WTC11 (cell line): ENCODE data around the gene PTGS1. TPM values are rescaled to one million over a fixed set of nuclear protein-coding genes. Genes with fewer than 3 reads are reported as not detected.

Experiments
- ATAC-seq: fragments of 200-7000 bp; cut with Tn5 transposase; 2 replicates; pipeline ENCODE4 v1.10.0; 2021; ENCODE audit warnings: mild to moderate bottlenecking, moderate library complexity
- CTCF ChIA-PET: fragments of 300-600 bp; sonication (Branson Sonifier 250); formaldehyde crosslinking; loops from one replicate; lab custom pipeline; 2021; ENCODE audit warnings: antibody characterized with exemption; lab: Charles Lee
- POLR2A ChIA-PET: fragments of 350-600 bp; sonication (Branson Sonifier 250); formaldehyde crosslinking; loops from one replicate; lab custom pipeline; 2021; ENCODE audit warnings: antibody characterized with exemption; lab: Charles Lee
- DNase-seq: peaks from one replicate; pipeline ENCODE4 v3.0.0; 2021; ENCODE audit warnings: low spot score
- H3K27ac Mint-ChIP-seq: 2 replicates; pipeline ENCODE4 v1.8.0; 2021; ENCODE audit warnings: mixed read lengths
- H3K27me3 Mint-ChIP-seq: 2 replicates; pipeline ENCODE4 v1.8.0; 2021; ENCODE audit warnings: low read depth, mild to moderate bottlenecking, moderate library complexity, mixed read lengths
- H3K36me3 Mint-ChIP-seq: 2 replicates; pipeline ENCODE4 v1.8.0; 2021; ENCODE audit warnings: mixed read lengths
- H3K4me1 Mint-ChIP-seq: 2 replicates; pipeline ENCODE4 v1.8.0; 2022; ENCODE audit warnings: mixed read lengths
- H3K4me3 Mint-ChIP-seq: 2 replicates; pipeline ENCODE4 v1.8.0; 2021; ENCODE audit warnings: mild to moderate bottlenecking, moderate library complexity, mixed read lengths
- H3K9me3 Mint-ChIP-seq: 2 replicates; pipeline ENCODE4 v1.8.0; 2021; ENCODE audit warnings: mixed read lengths
- ARID4B ChIP-seq: sonication (generic); formaldehyde crosslinking; IDR thresholded peaks from 2 replicates; pipeline ENCODE4 v1.8.0; 2023; ENCODE audit warnings: missing genetic modification reagents, mild to moderate bottlenecking, borderline replicate concordance
- E2F5 ChIP-seq: sonication (generic); formaldehyde crosslinking; IDR thresholded peaks from 2 replicates; pipeline ENCODE4 v1.8.1; 2022; ENCODE audit warnings: mild to moderate bottlenecking, moderate library complexity, missing genetic modification reagents
- EMX1 ChIP-seq: fragments of 250-450 bp; sonication (Bioruptor Pico); IDR thresholded peaks from 2 replicates; pipeline ENCODE4 v1.8.0; 2021; ENCODE audit warnings: mild to moderate bottlenecking
- GABPB1 ChIP-seq: sonication (generic); formaldehyde crosslinking; IDR thresholded peaks from 2 replicates; pipeline ENCODE4 v1.8.1; 2023; ENCODE audit warnings: mild to moderate bottlenecking, missing genetic modification reagents
- MAX ChIP-seq: sonication (generic); formaldehyde crosslinking; IDR thresholded peaks from 2 replicates; pipeline ENCODE4 v1.8.0; 2022; ENCODE audit warnings: mild to moderate bottlenecking, missing genetic modification reagents
- MYBL2 ChIP-seq: sonication (generic); formaldehyde crosslinking; IDR thresholded peaks from 2 replicates; pipeline ENCODE4 v1.8.1; 2023; ENCODE audit warnings: mild to moderate bottlenecking, moderate library complexity, missing genetic modification reagents
- NFATC4 ChIP-seq: fragments of 250-450 bp; sonication (Bioruptor Pico); IDR thresholded peaks from 2 replicates; pipeline ENCODE4 v1.9.0; 2021; ENCODE audit warnings: mild to moderate bottlenecking
- ZNF121 ChIP-seq: sonication (generic); formaldehyde crosslinking; IDR thresholded peaks from 2 replicates; pipeline ENCODE4 v1.8.0; 2023; ENCODE audit warnings: missing genetic modification reagents
- ZNF219 ChIP-seq: sonication (generic); formaldehyde crosslinking; IDR thresholded peaks from 2 replicates; pipeline ENCODE4 v1.8.0; 2023; ENCODE audit warnings: missing genetic modification reagents, mild to moderate bottlenecking, borderline replicate concordance
- total RNA-seq: library from RNA; stranded (reverse); gene quantifications from 3 replicates; pipeline ENCODE4 v1.2.3, GENCODE V29; 2021
- TF ChIP-seq, protein P1 (sequence below): sonication (generic); formaldehyde crosslinking; IDR thresholded peaks from 2 replicates; pipeline ENCODE4 v1.8.1; 2023; ENCODE audit warnings: mild to moderate bottlenecking, missing genetic modification reagents, borderline replicate concordance

Gene PTGS1
- total RNA-seq, 1 experiment from 2014 or later = 1.0 TPM

- TF ChIP-seq ARID4B = no peak
- TF ChIP-seq, protein P1, sequence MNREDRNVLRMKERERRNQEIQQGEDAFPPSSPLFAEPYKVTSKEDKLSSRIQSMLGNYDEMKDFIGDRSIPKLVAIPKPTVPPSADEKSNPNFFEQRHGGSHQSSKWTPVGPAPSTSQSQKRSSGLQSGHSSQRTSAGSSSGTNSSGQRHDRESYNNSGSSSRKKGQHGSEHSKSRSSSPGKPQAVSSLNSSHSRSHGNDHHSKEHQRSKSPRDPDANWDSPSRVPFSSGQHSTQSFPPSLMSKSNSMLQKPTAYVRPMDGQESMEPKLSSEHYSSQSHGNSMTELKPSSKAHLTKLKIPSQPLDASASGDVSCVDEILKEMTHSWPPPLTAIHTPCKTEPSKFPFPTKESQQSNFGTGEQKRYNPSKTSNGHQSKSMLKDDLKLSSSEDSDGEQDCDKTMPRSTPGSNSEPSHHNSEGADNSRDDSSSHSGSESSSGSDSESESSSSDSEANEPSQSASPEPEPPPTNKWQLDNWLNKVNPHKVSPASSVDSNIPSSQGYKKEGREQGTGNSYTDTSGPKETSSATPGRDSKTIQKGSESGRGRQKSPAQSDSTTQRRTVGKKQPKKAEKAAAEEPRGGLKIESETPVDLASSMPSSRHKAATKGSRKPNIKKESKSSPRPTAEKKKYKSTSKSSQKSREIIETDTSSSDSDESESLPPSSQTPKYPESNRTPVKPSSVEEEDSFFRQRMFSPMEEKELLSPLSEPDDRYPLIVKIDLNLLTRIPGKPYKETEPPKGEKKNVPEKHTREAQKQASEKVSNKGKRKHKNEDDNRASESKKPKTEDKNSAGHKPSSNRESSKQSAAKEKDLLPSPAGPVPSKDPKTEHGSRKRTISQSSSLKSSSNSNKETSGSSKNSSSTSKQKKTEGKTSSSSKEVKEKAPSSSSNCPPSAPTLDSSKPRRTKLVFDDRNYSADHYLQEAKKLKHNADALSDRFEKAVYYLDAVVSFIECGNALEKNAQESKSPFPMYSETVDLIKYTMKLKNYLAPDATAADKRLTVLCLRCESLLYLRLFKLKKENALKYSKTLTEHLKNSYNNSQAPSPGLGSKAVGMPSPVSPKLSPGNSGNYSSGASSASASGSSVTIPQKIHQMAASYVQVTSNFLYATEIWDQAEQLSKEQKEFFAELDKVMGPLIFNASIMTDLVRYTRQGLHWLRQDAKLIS (CRISPR knock-in tag) = no peak
These were observed 31.8 kb upstream of the PTGS1 start (continued) for GRCh38 chr9:122338994-122339393.

DNA sequence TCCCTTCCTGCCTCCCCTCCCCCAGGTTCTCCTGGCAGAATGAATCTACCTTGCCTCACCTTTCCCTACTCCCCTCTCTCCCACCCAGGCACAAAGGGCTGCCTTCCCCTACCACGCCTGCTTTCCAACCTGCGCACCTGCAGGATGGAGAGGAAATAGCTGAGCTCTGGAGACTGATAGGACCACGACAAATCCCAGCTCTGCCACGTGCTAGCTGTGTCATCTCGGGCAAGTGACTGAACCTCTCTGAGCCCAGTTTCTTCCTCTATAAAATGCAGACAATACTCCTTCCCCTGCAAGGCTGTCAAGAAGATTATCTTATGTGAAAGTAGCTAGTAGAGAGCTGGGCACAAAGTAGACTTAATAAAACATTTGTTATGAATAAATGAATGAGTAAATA is 31.2 kb upstream of the PTGS1 start:
- H3K9me3 Mint-ChIP-seq = no peaks in the 10 kb centered on the region

More for the DNA sequence above, 31.2 kb upstream of the PTGS1 start:
- CTCF ChIA-PET = interaction anchor here (0.6 to 6.6 kb wide), 6 partner anchors 11 to 244 kb away, joined by 3 to 71 read pairs (median 13); no protein-coding TSS in a partner anchor
- peaks cover 8% of the 10 kb centered on the region for H3K27me3 Mint-ChIP-seq
- H3K4me1 Mint-ChIP-seq = peaks cover 60% of the 10 kb centered on the region
- H3K27ac Mint-ChIP-seq = no peak overlapping the region
- POLR2A ChIA-PET = no interaction called here
- TF ChIP-seq GABPB1 (CRISPR knock-in tag) (no peak), E2F5 (no peak), ZNF121 (no peak), MYBL2 (CRISPR knock-in tag) (no peak), EMX1 (CRISPR knock-in tag) (no peak), MAX (CRISPR knock-in tag) (no peak), ZNF219 (CRISPR knock-in tag) (no peak), NFATC4 (CRISPR knock-in tag) (no peak)
- TF ChIP-seq, protein P1 (CRISPR knock-in tag) = no peak
- H3K36me3 Mint-ChIP-seq = no peaks in the 10 kb centered on the region
- DNase-seq (no peak), ATAC-seq (no peak)
- H3K4me3 Mint-ChIP-seq = no peak overlapping the region
